ENCODE data around the gene RIC3. TPM values are rescaled to one million over a fixed set of nuclear protein-coding genes. Genes with fewer than 3 reads are reported as not detected.

Gene RIC3
- total RNA-seq, 4 donors from 2014 or later: 3.3 to 43.0 (median 12.5) TPM

GRCh38 chr11:8205566-8205965, 36.7 kb upstream of the RIC3 start:
- no peak for TF ChIP-seq CTCF (IDR thresholded peaks at IDR 0.05)
- TF ChIP-seq EP300 (IDR thresholded peaks at IDR 0.05; ENCODE audit: low read depth): no peak
- TF ChIP-seq POLR2AphosphoS5 (IDR thresholded peaks at IDR 0.05): no peak
- TF ChIP-seq POLR2A (IDR thresholded peaks at IDR 0.05): no peak
- intact Hi-C loops (cut with DNase I; ENCODE audit: low total_unique reads): no loop called here
- Histone ChIP-seq H3K27me3 (peaks cover 8% of the 10 kb centered on the region), H3K27ac (peak overlapping the region in 2 of 4 donors; percentile 17 to 31), H3K36me3 (no peaks in the 10 kb centered on the region), H3K4me3 (no peak overlapping the region), H3K4me1 (peaks cover 0 to 5% (median 0%) of the 10 kb centered on the region in 4 donors), H3K9me3 (no peaks in the 10 kb centered on the region)
- 93% methylated on average over 8 of the region's 8 CpGs; no CpG with 5 or more reads in 1 of the 2 donors for WGBS, 2 donors (ENCODE audit: low coverage in 1 of 2)
- no peak for DNase-seq
- in situ Hi-C loops (cut with MboI; ENCODE audit: low pct_ligation_motif_present in 1 of 4, low pct_unique_long_range_greater_than_20kb in 1 of 4, low sequenced_read_pairs in 3 of 4): no loop called here

- TF ChIP-seq POLR2A (IDR thresholded peaks at IDR 0.05) (no peak), CTCF (IDR thresholded peaks at IDR 0.05) (no peak), EP300 (IDR thresholded peaks at IDR 0.05; ENCODE audit: low read depth) (no peak), POLR2AphosphoS5 (IDR thresholded peaks at IDR 0.05) (no peak)
- peaks cover 0 to 5% (median 0%) of the 10 kb centered on the region in 4 donors for H3K4me1 ChIP-seq
- no peak overlapping the region for H3K4me3 ChIP-seq
- intact Hi-C loops (cut with DNase I; ENCODE audit: low total_unique reads) (no loop called here), in situ Hi-C loops (cut with MboI; ENCODE audit: low pct_ligation_motif_present in 1 of 4, low pct_unique_long_range_greater_than_20kb in 1 of 4, low sequenced_read_pairs in 3 of 4) (no loop called here)
- H3K9me3 ChIP-seq: no peaks in the 10 kb centered on the region
- H3K27ac ChIP-seq: no peak overlapping the region
- H3K36me3 ChIP-seq: no peaks in the 10 kb centered on the region
- DNase-seq: no peak
- WGBS, 2 donors (ENCODE audit: low coverage in 1 of 2): 51 to 94% methylated on average over 3 to 5 of the region's 5 CpGs
- H3K27me3 ChIP-seq: peaks cover 8% of the 10 kb centered on the region
Measured at GRCh38 chr11:8204596-8204995, 35.8 kb upstream of the RIC3 start.

- Histone ChIP-seq H3K4me3 (no peak overlapping the region), H3K36me3 (no peaks in the 10 kb centered on the region), H3K4me1 (peaks cover 0 to 5% (median 0%) of the 10 kb centered on the region in 4 donors), H3K27me3 (peaks cover 8% of the 10 kb centered on the region), H3K27ac (no peak overlapping the region), H3K9me3 (no peaks in the 10 kb centered on the region)
- TF ChIP-seq EP300 (IDR thresholded peaks at IDR 0.05; ENCODE audit: low read depth) (no peak), CTCF (IDR thresholded peaks at IDR 0.05) (no peak), POLR2AphosphoS5 (IDR thresholded peaks at IDR 0.05) (no peak), POLR2A (IDR thresholded peaks at IDR 0.05) (no peak)
- WGBS, 2 donors (ENCODE audit: low coverage in 1 of 2): 65% methylated on average over 5 of the region's 5 CpGs; no CpG with 5 or more reads in 1 of the 2 donors
- in situ Hi-C loops (cut with MboI; ENCODE audit: low pct_ligation_motif_present in 1 of 4, low pct_unique_long_range_greater_than_20kb in 1 of 4, low sequenced_read_pairs in 3 of 4) (no loop called here), intact Hi-C loops (cut with DNase I; ENCODE audit: low total_unique reads) (no loop called here)
- DNase-seq: no peak
Measured at GRCh38 chr11:8204025-8204424, 35.2 kb upstream of the RIC3 start.

- in situ Hi-C loops (cut with MboI; ENCODE audit: low pct_ligation_motif_present in 1 of 4, low pct_unique_long_range_greater_than_20kb in 1 of 4, low sequenced_read_pairs in 3 of 4): no loop called here
- H3K9me3 ChIP-seq: no peaks in the 10 kb centered on the region
- TF ChIP-seq POLR2A (IDR thresholded peaks at IDR 0.05) (no peak), EP300 (IDR thresholded peaks at IDR 0.05; ENCODE audit: low read depth) (no peak), POLR2AphosphoS5 (IDR thresholded peaks at IDR 0.05) (no peak), CTCF (IDR thresholded peaks at IDR 0.05) (no peak)
- WGBS, 2 donors (ENCODE audit: low coverage in 1 of 2): 82 to 90% methylated on average over 2 of the region's 2 CpGs
- H3K4me3 ChIP-seq: no peak overlapping the region
- no peak for DNase-seq
- no peaks in the 10 kb centered on the region for H3K36me3 ChIP-seq
- H3K27me3 ChIP-seq: peaks cover 8% of the 10 kb centered on the region
- peaks cover 0 to 5% (median 0%) of the 10 kb centered on the region in 4 donors for H3K4me1 ChIP-seq
- intact Hi-C loops (cut with DNase I; ENCODE audit: low total_unique reads): no loop called here
- no peak overlapping the region for H3K27ac ChIP-seq
Measured at GRCh38 chr11:8203414-8203715, 34.5 kb upstream of the RIC3 start.
